ENCODE data around the gene STON1. TPM values are rescaled to one million over a fixed set of nuclear protein-coding genes. Genes with fewer than 3 reads are reported as not detected.
"Not testable (repeated sequence)": the region's sequence is repeated elsewhere in the genome, so short reads cannot be mapped to it uniquely, and the experiment has no call there.

Gene STON1
- total RNA-seq, 1 donor: 24.6 TPM

DNA sequence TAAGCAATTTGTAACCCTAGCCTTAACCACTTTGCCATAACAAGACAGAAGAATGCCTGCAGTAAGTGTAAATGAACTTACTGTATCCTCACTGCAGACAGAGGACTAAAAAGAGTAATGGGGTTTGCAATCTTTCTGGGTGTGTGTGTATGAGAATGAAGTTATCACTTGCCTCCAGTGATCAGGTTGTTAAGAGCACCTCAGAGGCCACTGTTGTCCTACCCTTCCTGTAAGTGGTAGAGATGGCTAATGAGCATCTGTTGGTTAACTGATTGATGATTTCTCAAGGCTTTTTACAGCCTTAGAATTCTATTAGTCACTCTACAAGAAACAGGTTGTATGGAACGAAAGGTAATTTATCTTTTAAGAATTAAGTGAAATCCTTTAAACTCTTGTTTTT, 60.1 kb downstream of the STON1 start:
- DNase-seq (ENCODE audit: low read depth): no peak
- TF ChIP-seq, protein P1, sequence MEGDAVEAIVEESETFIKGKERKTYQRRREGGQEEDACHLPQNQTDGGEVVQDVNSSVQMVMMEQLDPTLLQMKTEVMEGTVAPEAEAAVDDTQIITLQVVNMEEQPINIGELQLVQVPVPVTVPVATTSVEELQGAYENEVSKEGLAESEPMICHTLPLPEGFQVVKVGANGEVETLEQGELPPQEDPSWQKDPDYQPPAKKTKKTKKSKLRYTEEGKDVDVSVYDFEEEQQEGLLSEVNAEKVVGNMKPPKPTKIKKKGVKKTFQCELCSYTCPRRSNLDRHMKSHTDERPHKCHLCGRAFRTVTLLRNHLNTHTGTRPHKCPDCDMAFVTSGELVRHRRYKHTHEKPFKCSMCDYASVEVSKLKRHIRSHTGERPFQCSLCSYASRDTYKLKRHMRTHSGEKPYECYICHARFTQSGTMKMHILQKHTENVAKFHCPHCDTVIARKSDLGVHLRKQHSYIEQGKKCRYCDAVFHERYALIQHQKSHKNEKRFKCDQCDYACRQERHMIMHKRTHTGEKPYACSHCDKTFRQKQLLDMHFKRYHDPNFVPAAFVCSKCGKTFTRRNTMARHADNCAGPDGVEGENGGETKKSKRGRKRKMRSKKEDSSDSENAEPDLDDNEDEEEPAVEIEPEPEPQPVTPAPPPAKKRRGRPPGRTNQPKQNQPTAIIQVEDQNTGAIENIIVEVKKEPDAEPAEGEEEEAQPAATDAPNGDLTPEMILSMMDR (IDR thresholded peaks at IDR 0.05; ENCODE audit: insufficient read depth, low read length): no peak
- H3K4me3 ChIP-seq (ENCODE audit: low read depth, low read length): no peak overlapping the region

DNA sequence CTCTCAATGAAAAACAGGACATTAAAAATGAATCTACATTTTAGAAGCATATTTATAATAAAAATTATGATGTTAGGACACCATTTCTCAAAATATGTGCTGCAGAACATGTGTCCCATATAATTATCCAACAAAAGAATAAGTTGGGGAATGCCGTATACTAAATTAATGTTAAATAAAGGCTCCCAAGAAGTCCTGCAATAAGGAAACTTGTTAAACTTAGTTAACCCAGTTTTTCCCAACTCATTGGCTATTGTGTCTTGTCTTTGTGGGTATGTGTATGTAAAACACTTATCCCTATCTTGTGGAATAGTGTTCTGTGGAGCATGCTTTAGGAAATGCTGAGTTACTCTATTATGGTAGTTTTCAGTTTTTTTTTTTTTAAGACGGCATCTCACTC, 62.1 kb downstream of the STON1 start:
- TF ChIP-seq, protein P1 (IDR thresholded peaks at IDR 0.05; ENCODE audit: insufficient read depth, low read length): no peak
- H3K4me3 ChIP-seq (ENCODE audit: low read depth, low read length): no peak overlapping the region
- no peak for DNase-seq (ENCODE audit: low read depth)

GRCh38 chr2:48596751-48597150, 66.8 kb downstream of the STON1 start:
- not testable (repeated sequence) for DNase-seq (ENCODE audit: low read depth); H3K4me3 ChIP-seq (ENCODE audit: low read depth, low read length)

- DNase-seq (ENCODE audit: low read depth): no peak
- H3K4me3 ChIP-seq (ENCODE audit: low read depth, low read length): no peak overlapping the region
- TF ChIP-seq, protein P1 (IDR thresholded peaks at IDR 0.05; ENCODE audit: insufficient read depth, low read length): no peak
Measured at GRCh38 chr2:48597492-48597891, 67.5 kb downstream of the STON1 start.

DNA sequence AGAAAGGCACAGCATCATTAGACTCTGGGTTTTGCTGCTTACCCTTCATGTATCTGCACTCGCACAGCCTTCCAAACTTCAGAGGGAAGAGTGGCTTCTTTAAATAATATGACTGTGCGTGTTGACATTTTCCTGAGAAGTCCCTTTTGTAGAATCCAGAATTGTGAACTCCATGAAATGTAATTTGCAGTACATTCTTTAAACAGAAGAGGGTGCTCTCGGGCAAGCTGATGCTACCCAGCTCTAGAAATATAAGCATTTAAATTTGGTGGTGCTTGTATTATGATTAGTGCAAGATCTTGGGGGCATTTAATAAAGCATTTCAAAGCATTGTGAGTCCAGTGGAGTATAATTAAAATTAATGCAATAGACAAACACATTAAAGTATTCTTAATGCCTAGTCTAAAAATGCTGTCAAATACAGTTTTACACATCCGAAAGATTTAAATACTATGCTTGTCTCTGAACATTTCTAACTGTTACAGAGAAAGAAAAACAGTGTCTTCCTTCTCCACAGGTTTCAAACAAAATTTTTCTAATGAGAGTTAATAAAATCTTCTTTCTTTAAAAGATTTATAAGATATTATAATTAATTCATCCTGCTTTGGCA, 70.4 kb downstream of the STON1 start:
- TF ChIP-seq, protein P1 (IDR thresholded peaks at IDR 0.05; ENCODE audit: insufficient read depth, low read length): peak; percentile 72

GRCh38 chr2:48600917-48601316, 71.0 kb downstream of the STON1 start:
- peak; percentile 59 for DNase-seq (ENCODE audit: low read depth)
- TF ChIP-seq, protein P1 (IDR thresholded peaks at IDR 0.05; ENCODE audit: insufficient read depth, low read length): no peak
- H3K4me3 ChIP-seq (ENCODE audit: low read depth, low read length): no peak overlapping the region

More for the DNA sequence above, 70.4 kb downstream of the STON1 start:
- DNase-seq (ENCODE audit: low read depth): peak; percentile 57
- no peak overlapping the region for H3K4me3 ChIP-seq (ENCODE audit: low read depth, low read length)

GRCh38 chr2:48601349-48601748, 71.4 kb downstream of the STON1 start:
- H3K4me3 ChIP-seq (ENCODE audit: low read depth, low read length): no peak overlapping the region
- DNase-seq (ENCODE audit: low read depth): no peak
- TF ChIP-seq, protein P1 (IDR thresholded peaks at IDR 0.05; ENCODE audit: insufficient read depth, low read length): peak; percentile 17
